Hepatocyte (in vitro differentiated cells): ENCODE results near the gene TAAR1. TPM values are rescaled to one million over a fixed set of nuclear protein-coding genes. Genes with fewer than 3 reads are reported as not detected.

Experiments used
- DNase-seq: peaks from one replicate; pipeline ENCODE4 v3.0.0-alpha.2; 2016; ENCODE audit warnings: low spot score
- H2AFZ ChIP-seq: fragments of 200-600 bp; sonication (generic); 2 replicates; pipeline ENCODE4 v1.6.0; 2016; ENCODE audit warnings: antibody characterized with exemption, mild to moderate bottlenecking
- H3K27ac ChIP-seq: fragments of 200-600 bp; sonication (generic); 2 replicates; pipeline ENCODE4 v1.5.1; 2016; ENCODE audit warnings: mild to moderate bottlenecking
- H3K27me3 ChIP-seq: fragments of 200-600 bp; sonication (generic); 2 replicates; pipeline ENCODE4 v1.6.1; 2016
- H3K36me3 ChIP-seq: fragments of 200-600 bp; sonication (generic); replicated peaks from 2 replicates; pipeline ENCODE4 v1.5.1; 2016; ENCODE audit warnings: low read depth; ENCODE audit not compliant: insufficient read depth
- H3K4me1 ChIP-seq: fragments of 200-600 bp; sonication (generic); 2 replicates; pipeline ENCODE4 v1.5.1; 2016; ENCODE audit warnings: mild to moderate bottlenecking, moderate library complexity; ENCODE audit not compliant: insufficient read depth
- H3K4me2 ChIP-seq: fragments of 200-600 bp; sonication (generic); 2 replicates; pipeline ENCODE4 v1.6.0; 2016
- H3K4me3 ChIP-seq: fragments of 200-600 bp; sonication (generic); 2 replicates; pipeline ENCODE4 v1.5.1; 2016; ENCODE audit warnings: mild to moderate bottlenecking
- H3K79me2 ChIP-seq: fragments of 200-600 bp; sonication (generic); 2 replicates; pipeline ENCODE4 v1.6.0; 2017; ENCODE audit warnings: mild to moderate bottlenecking
- H3K9me2 ChIP-seq: fragments of 200-600 bp; sonication (generic); replicated peaks from 2 replicates; pipeline ENCODE4 v1.6.0; 2017; ENCODE audit warnings: mild to moderate bottlenecking; ENCODE audit not compliant: insufficient read depth
- H3K9me3 ChIP-seq: fragments of 200-600 bp; sonication (generic); 2 replicates; pipeline ENCODE4 v1.5.1; 2016; ENCODE audit warnings: low read depth, mild to moderate bottlenecking
- H4K20me1 ChIP-seq: fragments of 200-600 bp; sonication (generic); 2 replicates; pipeline ENCODE4 v1.6.0; 2016; ENCODE audit warnings: mild to moderate bottlenecking; ENCODE audit not compliant: insufficient read depth, poor library complexity, severe bottlenecking
- EZH2 ChIP-seq: fragments of 200-600 bp; sonication (generic); IDR thresholded peaks from 2 replicates; pipeline ENCODE4 v1.6.1; 2016; ENCODE audit warnings: antibody characterized with exemption, mild to moderate bottlenecking, borderline replicate concordance
- EZH2phosphoT487 ChIP-seq: fragments of 200-600 bp; sonication (generic); IDR thresholded peaks from one replicate; pipeline ENCODE4 v1.6.1; 2018; ENCODE audit warnings: antibody characterized with exemption, mild to moderate bottlenecking, low read depth, moderate library complexity; ENCODE audit not compliant: unreplicated experiment, severe bottlenecking
- WGBS: methylation state at CpG from one replicate; pipeline ENCODE4 v1.1.6; 2016; ENCODE audit warnings: low lambda C conversion rate; ENCODE audit errors: missing lambda C conversion rate; 5-methylcytosine and 5-hydroxymethylcytosine counted together
- polyA plus RNA-seq: library from polyadenylated mRNA; unstranded; fragments of >200 nt; fragmentation: Nextera tagmentation; extraction: Ambion mirVana; gene quantifications from 2 replicates; pipeline ENCODE4 v1.2.1, GENCODE V29; 2016
- total RNA-seq: library from RNA; depleted of rRNA; stranded (reverse); fragments of >200 nt; gene quantifications from 2 replicates; pipeline ENCODE4 v1.2.3, GENCODE V29; 2014
- TF ChIP-seq, protein P1 (sequence below): fragments of 200-600 bp; sonication (generic); IDR thresholded peaks from 2 replicates; pipeline ENCODE4 v1.5.1; 2016; ENCODE audit warnings: antibody characterized with exemption, mild to moderate bottlenecking; ENCODE audit not compliant: poor library complexity

TAAR1 gene
- total and polyA plus RNA-seq, 2 experiments from 2014 or later = not detected

DNA sequence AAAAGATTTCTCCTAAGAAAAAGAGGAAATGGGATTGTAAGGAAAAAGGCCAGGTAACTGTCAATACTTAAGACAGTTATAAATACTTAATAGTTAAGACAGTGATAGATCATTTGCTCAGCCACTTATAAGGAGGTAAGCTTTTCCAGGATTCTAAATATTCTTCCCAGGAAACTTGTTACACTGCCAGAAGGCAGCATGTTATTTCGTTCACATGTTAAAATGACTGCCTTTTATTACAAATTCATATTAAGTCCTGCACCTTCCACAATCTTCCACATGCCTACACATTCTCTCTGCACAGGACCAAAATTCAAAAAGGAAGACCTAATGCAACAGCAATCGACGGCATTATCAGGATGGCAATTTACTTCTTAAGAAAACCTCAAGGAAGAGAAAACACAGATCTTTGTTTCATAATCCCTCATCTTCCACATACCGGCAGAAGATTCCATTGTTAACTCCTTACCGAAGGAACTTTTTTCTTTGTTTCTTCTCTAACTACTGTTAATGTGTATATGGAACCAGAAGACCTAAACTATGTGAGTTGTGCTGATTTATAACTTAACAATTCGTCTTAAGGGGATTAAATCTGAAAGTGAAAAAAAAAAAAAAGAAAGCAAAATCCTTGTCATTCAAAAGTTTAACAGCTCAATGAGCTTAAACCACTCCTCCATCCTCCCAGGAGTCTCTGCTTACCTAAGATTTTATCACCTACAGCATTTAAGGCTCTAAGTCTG, 35.7 kb downstream of the TAAR1 start:
- H2AFZ ChIP-seq = peak overlapping the region; percentile 34
- H3K27ac ChIP-seq = no peak overlapping the region
- H4K20me1 ChIP-seq = no peaks in the 10 kb centered on the region
- no peaks in the 10 kb centered on the region for H3K36me3 ChIP-seq
- no peaks in the 10 kb centered on the region for H3K27me3 ChIP-seq
- TF ChIP-seq EZH2phosphoT487 = no peak
- TF ChIP-seq EZH2 = no peak
- TF ChIP-seq, protein P1, sequence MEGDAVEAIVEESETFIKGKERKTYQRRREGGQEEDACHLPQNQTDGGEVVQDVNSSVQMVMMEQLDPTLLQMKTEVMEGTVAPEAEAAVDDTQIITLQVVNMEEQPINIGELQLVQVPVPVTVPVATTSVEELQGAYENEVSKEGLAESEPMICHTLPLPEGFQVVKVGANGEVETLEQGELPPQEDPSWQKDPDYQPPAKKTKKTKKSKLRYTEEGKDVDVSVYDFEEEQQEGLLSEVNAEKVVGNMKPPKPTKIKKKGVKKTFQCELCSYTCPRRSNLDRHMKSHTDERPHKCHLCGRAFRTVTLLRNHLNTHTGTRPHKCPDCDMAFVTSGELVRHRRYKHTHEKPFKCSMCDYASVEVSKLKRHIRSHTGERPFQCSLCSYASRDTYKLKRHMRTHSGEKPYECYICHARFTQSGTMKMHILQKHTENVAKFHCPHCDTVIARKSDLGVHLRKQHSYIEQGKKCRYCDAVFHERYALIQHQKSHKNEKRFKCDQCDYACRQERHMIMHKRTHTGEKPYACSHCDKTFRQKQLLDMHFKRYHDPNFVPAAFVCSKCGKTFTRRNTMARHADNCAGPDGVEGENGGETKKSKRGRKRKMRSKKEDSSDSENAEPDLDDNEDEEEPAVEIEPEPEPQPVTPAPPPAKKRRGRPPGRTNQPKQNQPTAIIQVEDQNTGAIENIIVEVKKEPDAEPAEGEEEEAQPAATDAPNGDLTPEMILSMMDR = no peak
- no peak overlapping the region for H3K4me3 ChIP-seq
- no peaks in the 10 kb centered on the region for H3K4me1 ChIP-seq
- DNase-seq = no peak
- peak overlapping the region; percentile 59 for H3K4me2 ChIP-seq
- 43% methylated on average over 6 of the region's 6 CpGs for WGBS
- H3K79me2 ChIP-seq = no peaks in the 10 kb centered on the region
- H3K9me2 ChIP-seq = no peaks in the 10 kb centered on the region
- no peaks in the 10 kb centered on the region for H3K9me3 ChIP-seq

DNA sequence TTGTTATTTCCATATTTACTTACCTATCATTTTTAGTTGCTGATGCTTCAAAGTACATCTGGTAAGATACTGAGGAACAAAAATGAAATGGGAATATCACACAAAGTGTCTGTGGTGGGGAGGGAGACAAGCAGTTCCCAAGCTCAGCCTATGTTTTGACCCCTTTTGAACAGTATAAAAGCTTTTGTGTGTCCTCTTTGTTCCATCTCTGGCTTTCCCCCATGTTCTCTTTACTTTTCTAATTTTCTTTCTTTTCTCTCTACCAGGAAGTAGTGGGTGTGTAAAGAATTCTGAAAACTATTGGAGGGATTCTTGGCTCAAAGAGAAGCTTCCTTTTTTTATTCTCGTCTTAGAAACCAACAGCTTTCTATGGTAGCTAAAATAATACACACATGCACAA, 42.3 kb downstream of the TAAR1 start:
- Histone ChIP-seq H3K79me2 (no peaks in the 10 kb centered on the region), H3K4me1 (peaks cover 9% of the 10 kb centered on the region), H4K20me1 (no peaks in the 10 kb centered on the region), H3K27me3 (no peaks in the 10 kb centered on the region), H3K4me2 (no peak overlapping the region), H3K27ac (no peak overlapping the region), H3K4me3 (no peak overlapping the region), H3K9me2 (no peaks in the 10 kb centered on the region), H3K9me3 (no peaks in the 10 kb centered on the region), H2AFZ (no peak overlapping the region), H3K36me3 (no peaks in the 10 kb centered on the region)
- WGBS = 83% methylated on average over 1 of the region's 1 CpG
- TF ChIP-seq EZH2 = no peak
- TF ChIP-seq, protein P1 = no peak
- no peak for TF ChIP-seq EZH2phosphoT487
- DNase-seq = no peak

DNA sequence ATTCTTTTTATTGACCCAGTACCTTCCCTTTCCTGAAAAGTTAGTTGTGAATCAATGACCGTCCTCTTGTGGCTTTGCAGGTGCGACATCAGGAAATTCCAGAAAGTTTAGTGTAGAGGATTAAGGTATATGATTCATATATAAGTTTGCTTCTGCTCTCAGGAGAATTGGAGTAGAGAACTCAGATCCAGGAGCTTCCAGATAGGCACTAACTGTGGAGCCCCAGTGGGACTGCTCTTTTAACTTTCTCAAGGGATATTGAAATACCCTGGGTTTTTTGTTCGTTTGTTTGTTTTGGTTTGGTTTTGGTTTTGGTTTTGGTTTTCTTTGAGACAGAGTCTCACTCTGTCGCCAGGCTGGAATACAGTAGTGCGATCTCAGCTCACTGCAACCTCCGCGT, 44.4 kb downstream of the TAAR1 start:
- TF ChIP-seq, protein P1 = no peak
- TF ChIP-seq EZH2 (no peak), EZH2phosphoT487 (no peak)
- Histone ChIP-seq H2AFZ (no peak overlapping the region), H3K27ac (no peak overlapping the region), H3K36me3 (no peaks in the 10 kb centered on the region), H3K9me3 (no peaks in the 10 kb centered on the region), H4K20me1 (no peaks in the 10 kb centered on the region), H3K79me2 (no peaks in the 10 kb centered on the region), H3K27me3 (no peaks in the 10 kb centered on the region), H3K4me1 (peaks cover 16% of the 10 kb centered on the region), H3K4me2 (no peak overlapping the region), H3K9me2 (no peaks in the 10 kb centered on the region), H3K4me3 (no peak overlapping the region)
- no peak for DNase-seq
- 90% methylated on average over 7 of the region's 7 CpGs for WGBS
